GM19023 (cell line): ENCODE results near the gene KRCC1.
"Not testable (repeated sequence)": the region's sequence is repeated elsewhere in the genome, so short reads cannot be mapped to it uniquely, and the experiment has no call there.

ENCODE experiments used
- ATAC-seq: cut with Tn5 transposase; IDR thresholded peaks from one replicate; pipeline ENCODE4 v1.9.1; 2021; ENCODE audit warnings: mild to moderate bottlenecking, moderate library complexity; ENCODE audit not compliant: unreplicated experiment

Gene KRCC1

GRCh38 chr2:88005776-88006175, 49.8 kb downstream of the KRCC1 start:
- ATAC-seq = no peak

- ATAC-seq = no peak
Measured at GRCh38 chr2:88003074-88003755, 52.4 kb downstream of the KRCC1 start.

- ATAC-seq = no peak
Measured at GRCh38 chr2:88002359-88002707, 53.2 kb downstream of the KRCC1 start.

GRCh38 chr2:88000474-88000873, 55.1 kb downstream of the KRCC1 start:
- not testable (repeated sequence) for ATAC-seq

- ATAC-seq = no peak
Measured at GRCh38 chr2:87996570-87996969, 59.0 kb downstream of the KRCC1 start.

GRCh38 chr2:87995756-87996155, 59.8 kb downstream of the KRCC1 start:
- ATAC-seq = no peak

- ATAC-seq = not testable (repeated sequence)
Measured at GRCh38 chr2:87994304-87994850, 61.2 kb downstream of the KRCC1 start.

- not testable (repeated sequence) for ATAC-seq
Measured at GRCh38 chr2:87992569-87992968, 63.0 kb downstream of the KRCC1 start.

GRCh38 chr2:87987473-87987872, 68.1 kb downstream of the KRCC1 start:
- ATAC-seq = not testable (repeated sequence)

GRCh38 chr2:87985902-87986301, 69.7 kb downstream of the KRCC1 start:
- ATAC-seq = not testable (repeated sequence)

GRCh38 chr2:87981182-87981581, 74.4 kb downstream of the KRCC1 start:
- not testable (repeated sequence) for ATAC-seq
